Prostate gland (tissue), 2 donors: ENCODE data around the gene SCYGR5. TPM values are rescaled to one million over a fixed set of nuclear protein-coding genes. Genes with fewer than 3 reads are reported as not detected.

Experiments
- DNase-seq: peaks from one replicate; pipeline ENCODE4 v3.0.0-alpha.2; 2019; ENCODE audit warnings: low spot score
- H3K27ac ChIP-seq, 2 donors: fragments of 200-600 bp; sonication (generic); 2 replicates each; pipeline ENCODE4 v1.5.1; 2017 to 2019
- H3K27me3 ChIP-seq: fragments of 200-600 bp; sonication (generic); replicated peaks from 2 replicates; pipeline ENCODE4 v1.5.1; 2019; ENCODE audit not compliant: insufficient read depth
- H3K36me3 ChIP-seq, 2 donors: fragments of 200-600 bp; sonication (generic); 1 replicate in 1 of 2; 2 replicates in 1 of 2; pipeline versions ENCODE4 v1.5.1 to v1.8.1; 2017 to 2019
- H3K4me1 ChIP-seq: fragments of 200-600 bp; sonication (generic); replicated peaks from 2 replicates; pipeline ENCODE4 v1.5.1; 2019
- H3K4me3 ChIP-seq, 2 donors: fragments of 200-600 bp; sonication (generic); 2 replicates each; pipeline ENCODE4 v1.5.1; 2017 to 2019
- H3K9me3 ChIP-seq: fragments of 200-600 bp; sonication (generic); 2 replicates; pipeline ENCODE4 v1.5.1; 2017
- POLR2A ChIP-seq: fragments of 450-650 bp; IDR thresholded peaks from one replicate; pipeline ENCODE4 v1.6.1; 2016; ENCODE audit warnings: antibody characterized with exemption, mild to moderate bottlenecking
- POLR2AphosphoS5 ChIP-seq: sonication (generic); formaldehyde crosslinking; IDR thresholded peaks from one replicate; pipeline ENCODE4 v1.6.1; 2017; ENCODE audit warnings: antibody characterized with exemption
- WGBS: methylation state at CpG from one replicate; pipeline ENCODE4 v1.1.5; 2018; 5-methylcytosine and 5-hydroxymethylcytosine counted together
- intact Hi-C: fragments of 100-400 bp; cut with DNase I; formaldehyde crosslinking; loops from one replicate; pipeline ENCODE4 v1.14.2; 2022
- total RNA-seq, 2 donors: library from RNA; depleted of rRNA; stranded (reverse); fragments of >200 nt; gene quantifications; one replicate each; pipeline ENCODE4 v1.1.0, GENCODE V29; 2016
- TF ChIP-seq, protein P1 (sequence below), 4 experiments: fragments of 200-600 bp in 2 of 4; fragments of 450-650 bp in 2 of 4; sonication (generic) in 2 of 4; IDR thresholded peaks; 1 replicate in 3 of 4; 2 replicates in 1 of 4; pipeline ENCODE4 v1.5.1; 2016 to 2019; ENCODE audit warnings: antibody characterized with exemption in 4 of 4, mild to moderate bottlenecking in 2 of 4, moderate library complexity in 2 of 4

Gene SCYGR5
- total RNA-seq, 2 donors from 2014 or later, result not detected

DNA sequence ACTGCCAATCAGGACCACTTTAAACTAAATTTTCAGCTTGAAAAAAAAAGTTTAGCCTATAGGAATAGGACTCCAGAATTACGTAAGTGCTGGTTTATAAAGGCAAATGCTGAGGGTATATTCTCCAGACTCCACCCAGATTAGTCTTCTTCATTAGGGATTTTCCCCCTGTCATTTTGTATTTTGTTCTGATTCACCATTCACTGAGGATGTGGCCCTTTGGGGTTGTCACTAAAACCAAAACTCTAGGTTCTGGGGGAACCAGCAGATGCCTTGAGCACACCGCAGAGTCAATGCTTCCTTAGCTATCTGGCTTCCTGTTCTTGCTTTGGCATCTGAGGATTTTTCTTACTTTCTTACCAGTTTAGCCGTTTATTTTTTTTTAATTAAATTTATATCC is 38.8 kb upstream of the SCYGR5 start:
- H3K36me3 ChIP-seq, result no peaks in the 10 kb centered on the region
- H3K4me3 ChIP-seq, result no peak overlapping the region
- H3K27me3 ChIP-seq, result no peaks in the 10 kb centered on the region
- no peak overlapping the region for H3K27ac ChIP-seq
- 63% methylated on average over 3 of the region's 3 CpGs for WGBS
- intact Hi-C loops, result no loop called here
- H3K4me1 ChIP-seq, result no peaks in the 10 kb centered on the region
- no peak for TF ChIP-seq POLR2AphosphoS5
- TF ChIP-seq, protein P1, sequence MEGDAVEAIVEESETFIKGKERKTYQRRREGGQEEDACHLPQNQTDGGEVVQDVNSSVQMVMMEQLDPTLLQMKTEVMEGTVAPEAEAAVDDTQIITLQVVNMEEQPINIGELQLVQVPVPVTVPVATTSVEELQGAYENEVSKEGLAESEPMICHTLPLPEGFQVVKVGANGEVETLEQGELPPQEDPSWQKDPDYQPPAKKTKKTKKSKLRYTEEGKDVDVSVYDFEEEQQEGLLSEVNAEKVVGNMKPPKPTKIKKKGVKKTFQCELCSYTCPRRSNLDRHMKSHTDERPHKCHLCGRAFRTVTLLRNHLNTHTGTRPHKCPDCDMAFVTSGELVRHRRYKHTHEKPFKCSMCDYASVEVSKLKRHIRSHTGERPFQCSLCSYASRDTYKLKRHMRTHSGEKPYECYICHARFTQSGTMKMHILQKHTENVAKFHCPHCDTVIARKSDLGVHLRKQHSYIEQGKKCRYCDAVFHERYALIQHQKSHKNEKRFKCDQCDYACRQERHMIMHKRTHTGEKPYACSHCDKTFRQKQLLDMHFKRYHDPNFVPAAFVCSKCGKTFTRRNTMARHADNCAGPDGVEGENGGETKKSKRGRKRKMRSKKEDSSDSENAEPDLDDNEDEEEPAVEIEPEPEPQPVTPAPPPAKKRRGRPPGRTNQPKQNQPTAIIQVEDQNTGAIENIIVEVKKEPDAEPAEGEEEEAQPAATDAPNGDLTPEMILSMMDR (IDR thresholded peaks at IDR 0.05), result no peak
- no peak for TF ChIP-seq POLR2A
- DNase-seq, result no peak
- H3K9me3 ChIP-seq, result no peaks in the 10 kb centered on the region

DNA sequence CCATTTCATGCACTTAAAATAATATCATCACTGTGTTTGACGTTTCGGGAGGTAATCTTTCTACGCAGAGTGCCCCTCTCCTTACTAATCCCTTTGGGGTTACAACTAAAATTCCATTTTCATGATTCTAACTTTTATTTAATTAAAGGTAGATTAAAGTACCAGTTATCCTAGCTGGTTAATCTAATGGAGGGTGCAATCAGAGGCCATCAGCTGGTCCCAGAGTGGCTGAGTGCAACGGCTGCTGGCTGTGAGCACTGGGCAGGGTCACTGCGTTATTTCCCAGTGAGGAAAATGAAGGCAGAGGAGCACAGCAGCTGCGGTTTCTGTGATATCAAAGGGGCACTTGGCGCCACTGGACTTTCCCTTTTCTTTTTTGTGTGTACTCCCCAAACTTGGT is 37.2 kb upstream of the SCYGR5 start:
- Histone ChIP-seq H3K9me3 (no peaks in the 10 kb centered on the region), H3K4me1 (no peaks in the 10 kb centered on the region), H3K4me3 (no peak overlapping the region), H3K36me3 (no peaks in the 10 kb centered on the region), H3K27me3 (no peaks in the 10 kb centered on the region), H3K27ac (no peak overlapping the region)
- 65% methylated on average over 7 of the region's 7 CpGs for WGBS
- TF ChIP-seq POLR2A (no peak), POLR2AphosphoS5 (no peak)
- TF ChIP-seq, protein P1 (IDR thresholded peaks at IDR 0.05), result no peak
- intact Hi-C loops, result no loop called here
- DNase-seq, result no peak

DNA sequence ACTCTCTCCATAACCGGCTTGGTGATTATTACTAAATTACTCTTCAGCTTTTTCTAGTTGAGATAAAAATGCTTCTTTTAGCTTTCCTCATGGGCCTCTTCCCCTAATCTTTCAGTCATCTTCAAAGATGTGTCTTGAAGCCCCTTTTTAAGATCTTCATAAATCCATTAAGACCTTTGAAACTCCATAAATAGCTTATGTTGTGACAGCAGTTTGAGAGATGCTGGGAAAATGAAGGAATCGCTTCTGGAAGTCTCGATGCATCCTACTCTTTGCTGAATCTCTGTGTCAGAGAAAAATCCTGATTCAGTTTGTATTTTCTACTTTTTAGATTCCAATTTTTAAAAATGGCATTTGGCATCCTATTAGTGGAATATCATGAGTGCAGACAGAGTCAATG is 36.3 kb upstream of the SCYGR5 start:
- TF ChIP-seq, protein P1 (IDR thresholded peaks at IDR 0.05), result no peak
- TF ChIP-seq POLR2AphosphoS5 (no peak), POLR2A (no peak)
- 69% methylated on average over 3 of the region's 3 CpGs for WGBS
- Histone ChIP-seq H3K4me3 (no peak overlapping the region), H3K27me3 (no peaks in the 10 kb centered on the region), H3K36me3 (no peaks in the 10 kb centered on the region), H3K27ac (no peak overlapping the region), H3K9me3 (no peaks in the 10 kb centered on the region), H3K4me1 (no peaks in the 10 kb centered on the region)
- intact Hi-C loops, result no loop called here
- no peak for DNase-seq

DNA sequence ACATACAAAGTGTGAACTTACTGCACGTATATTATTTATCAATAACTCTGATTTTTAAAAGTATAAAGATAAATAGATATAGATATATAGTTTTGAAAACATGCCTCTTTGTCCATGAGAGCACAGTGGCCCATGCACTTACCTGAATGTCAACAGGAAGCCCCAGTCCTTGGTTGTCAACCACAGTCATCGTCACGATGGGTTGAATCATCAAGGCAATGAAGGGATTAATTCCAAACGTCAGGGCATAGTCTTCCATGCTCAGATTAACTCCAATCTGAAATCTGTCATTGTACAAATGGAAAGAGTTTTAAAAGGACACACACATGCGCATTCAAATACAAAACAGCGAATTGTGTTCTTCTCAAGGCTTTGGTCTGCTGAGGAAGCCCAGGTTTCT is 33.8 kb upstream of the SCYGR5 start:
- no peaks in the 10 kb centered on the region for H3K4me1 ChIP-seq
- 85% methylated on average over 6 of the region's 6 CpGs for WGBS
- intact Hi-C loops, result no loop called here
- TF ChIP-seq, protein P1 (IDR thresholded peaks at IDR 0.05), result no peak
- TF ChIP-seq POLR2AphosphoS5 (no peak), POLR2A (no peak)
- H3K36me3 ChIP-seq, result no peaks in the 10 kb centered on the region
- DNase-seq, result no peak
- no peak overlapping the region for H3K4me3 ChIP-seq
- H3K27me3 ChIP-seq, result no peaks in the 10 kb centered on the region
- H3K27ac ChIP-seq, result no peak overlapping the region
- H3K9me3 ChIP-seq, result no peaks in the 10 kb centered on the region

DNA sequence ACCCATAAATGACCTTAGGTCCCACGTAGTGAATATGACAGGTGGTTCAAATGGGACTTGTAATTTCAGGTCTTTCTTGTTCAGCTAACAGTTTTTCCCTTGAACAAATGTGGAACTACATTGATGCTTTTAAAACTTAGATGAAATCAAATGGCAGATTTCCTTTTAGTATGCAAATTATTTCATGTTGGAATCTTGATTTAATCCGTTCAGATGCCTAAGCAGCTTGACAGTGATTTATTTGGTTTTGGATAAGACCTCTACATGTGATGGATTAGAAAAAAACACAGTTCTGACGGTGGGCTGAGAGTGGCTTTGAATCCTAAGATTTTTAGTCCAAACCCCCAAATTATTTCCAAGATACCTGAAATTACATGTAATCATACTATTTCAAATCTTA is 32.4 kb upstream of the SCYGR5 start:
- H3K4me1 ChIP-seq, result no peaks in the 10 kb centered on the region
- H3K9me3 ChIP-seq, result no peaks in the 10 kb centered on the region
- no peaks in the 10 kb centered on the region for H3K36me3 ChIP-seq
- TF ChIP-seq POLR2A (no peak), POLR2AphosphoS5 (no peak)
- TF ChIP-seq, protein P1 (IDR thresholded peaks at IDR 0.05), result no peak
- WGBS, result 54% methylated on average over 3 of the region's 3 CpGs
- DNase-seq, result no peak
- H3K4me3 ChIP-seq, result no peak overlapping the region
- H3K27ac ChIP-seq, result no peak overlapping the region
- intact Hi-C loops, result no loop called here
- no peaks in the 10 kb centered on the region for H3K27me3 ChIP-seq
